ENCODE data around the gene COL19A1.

Gene COL19A1

GRCh38 chr6:69881322-69882151 is 15.2 kb downstream of the COL19A1 start:
- H3F3A ChIP-seq (ENCODE audit: insufficient read depth): peaks cover 6% of the 10 kb centered on the region; the same call in 1 of the 2 replicates
- no peaks in the 10 kb centered on the region for H3K9me3 ChIP-seq (ENCODE audit: insufficient read depth, low read length)
- peak overlapping the region; percentile 59 for H3K27ac ChIP-seq (ENCODE audit: low read depth, low read length)
- no peaks in the 10 kb centered on the region for H3K36me3 ChIP-seq (ENCODE audit: low read length)
- no peak overlapping the region for H2AFZ ChIP-seq (ENCODE audit: low read depth, low read length, severe bottlenecking)
- H3K4me2 ChIP-seq (ENCODE audit: low read depth, low read length, poor library complexity, severe bottlenecking): peak overlapping the region; percentile 76
- H4K20me1 ChIP-seq (ENCODE audit: low read depth, low read length): no peaks in the 10 kb centered on the region
- H3K79me2 ChIP-seq (ENCODE audit: insufficient read depth, low read length): no peaks in the 10 kb centered on the region
- no peaks in the 10 kb centered on the region for H3K27me3 ChIP-seq (ENCODE audit: low read length)
- peak overlapping the region; percentile 25 for H3K4me3 ChIP-seq (ENCODE audit: insufficient read depth, low read length, poor library complexity, severe bottlenecking)
- TF ChIP-seq CTCF (IDR thresholded peaks at IDR 0.05; ENCODE audit: insufficient read depth, low read length, poor library complexity, severe bottlenecking) (no peak), EZH2phosphoT487 (conservative IDR thresholded peaks at IDR 0.05; ENCODE audit: low read length) (no peak)
- no peaks in the 10 kb centered on the region for H3K9me2 ChIP-seq (replicated peaks; ENCODE audit: insufficient read depth, low read length)
- peak overlapping the region; percentile 20; the same call in 1 of the 2 replicates for H3K9ac ChIP-seq (ENCODE audit: low read length)

- H3K27me3 ChIP-seq (ENCODE audit: low read length): no peaks in the 10 kb centered on the region
- no peaks in the 10 kb centered on the region for H4K20me1 ChIP-seq (ENCODE audit: low read depth, low read length)
- TF ChIP-seq CTCF (IDR thresholded peaks at IDR 0.05; ENCODE audit: insufficient read depth, low read length, poor library complexity, severe bottlenecking) (no peak), EZH2phosphoT487 (conservative IDR thresholded peaks at IDR 0.05; ENCODE audit: low read length) (no peak)
- H3K4me2 ChIP-seq (ENCODE audit: low read depth, low read length, poor library complexity, severe bottlenecking): no peak overlapping the region
- no peak overlapping the region for H3K9ac ChIP-seq (ENCODE audit: low read length)
- H3K36me3 ChIP-seq (ENCODE audit: low read length): no peaks in the 10 kb centered on the region
- H3K4me3 ChIP-seq (ENCODE audit: insufficient read depth, low read length, poor library complexity, severe bottlenecking): no peak overlapping the region
- no peak overlapping the region for H2AFZ ChIP-seq (ENCODE audit: low read depth, low read length, severe bottlenecking)
- no peaks in the 10 kb centered on the region for H3K9me3 ChIP-seq (ENCODE audit: insufficient read depth, low read length)
- H3K27ac ChIP-seq (ENCODE audit: low read depth, low read length): no peak overlapping the region
- no peaks in the 10 kb centered on the region for H3K9me2 ChIP-seq (replicated peaks; ENCODE audit: insufficient read depth, low read length)
- peaks cover 6% of the 10 kb centered on the region; the same call in 1 of the 2 replicates for H3F3A ChIP-seq (ENCODE audit: insufficient read depth)
- H3K79me2 ChIP-seq (ENCODE audit: insufficient read depth, low read length): no peaks in the 10 kb centered on the region
These were observed 17.2 kb downstream of the COL19A1 start for GRCh38 chr6:69883551-69883950.

- no peak for TF ChIP-seq CTCF (IDR thresholded peaks at IDR 0.05; ENCODE audit: insufficient read depth, low read length, poor library complexity, severe bottlenecking)
- TF ChIP-seq EZH2phosphoT487 (conservative IDR thresholded peaks at IDR 0.05; ENCODE audit: low read length): no peak
- H3K27me3 ChIP-seq (ENCODE audit: low read length): no peaks in the 10 kb centered on the region
- no peaks in the 10 kb centered on the region for H3K36me3 ChIP-seq (ENCODE audit: low read length)
- no peaks in the 10 kb centered on the region for H3K9me3 ChIP-seq (ENCODE audit: insufficient read depth, low read length)
- no peak overlapping the region for H3K4me3 ChIP-seq (ENCODE audit: insufficient read depth, low read length, poor library complexity, severe bottlenecking)
- no peaks in the 10 kb centered on the region for H3K79me2 ChIP-seq (ENCODE audit: insufficient read depth, low read length)
- H3F3A ChIP-seq (ENCODE audit: insufficient read depth): 0 out of 2 replicates have a peak, but pooled peaks cover 6% of the 10 kb centered on the region
- H3K9ac ChIP-seq (ENCODE audit: low read length): no peak overlapping the region
- H4K20me1 ChIP-seq (ENCODE audit: low read depth, low read length): no peaks in the 10 kb centered on the region
- no peak overlapping the region for H2AFZ ChIP-seq (ENCODE audit: low read depth, low read length, severe bottlenecking)
- no peak overlapping the region for H3K27ac ChIP-seq (ENCODE audit: low read depth, low read length)
- H3K4me2 ChIP-seq (ENCODE audit: low read depth, low read length, poor library complexity, severe bottlenecking): no peak overlapping the region
- H3K9me2 ChIP-seq (replicated peaks; ENCODE audit: insufficient read depth, low read length): no peaks in the 10 kb centered on the region
These were observed 17.9 kb downstream of the COL19A1 start for GRCh38 chr6:69884231-69884630.

Data from SU-DHL-6 (cell line).